ENCODE measurements around the gene PRPF19. TPM values are rescaled to one million over a fixed set of nuclear protein-coding genes. Genes with fewer than 3 reads are reported as not detected.

PRPF19 gene
- total and polyA plus RNA-seq, 2 of the 8 experiments (the other 6 are each of a cell fraction or from before 2014, with no cell fraction given): 107 to 141 TPM

DNA sequence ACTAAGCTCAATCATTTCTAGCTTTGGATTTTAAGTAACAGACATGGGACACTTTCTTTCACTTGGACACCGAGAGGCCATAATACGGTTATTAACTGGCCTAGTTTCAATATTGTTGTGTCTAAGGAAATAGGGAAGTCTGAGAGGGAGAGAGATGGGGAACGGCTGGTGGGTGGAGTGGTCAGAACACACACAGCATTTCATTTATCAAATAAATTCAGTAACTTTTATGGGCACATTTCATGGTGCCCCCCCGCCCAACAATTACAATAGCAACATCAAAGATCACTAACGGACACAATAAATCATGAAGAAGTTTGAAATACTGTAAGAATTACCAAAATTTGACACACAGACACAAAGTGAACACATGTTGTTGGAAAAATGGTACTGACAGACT, 10.7 kb downstream of the PRPF19 start:
- no peak overlapping the region for H3K18ac ChIP-seq (ENCODE audit: extremely low read depth, low read length)
- no peak overlapping the region for H2BK15ac ChIP-seq (ENCODE audit: low read length)
- H3K56ac ChIP-seq (replicated peaks; ENCODE audit: insufficient read length, low read depth, low read length): no peak overlapping the region
- H4K8ac ChIP-seq (ENCODE audit: extremely low read depth, insufficient read depth, low read length): no peak overlapping the region
- H3K4ac ChIP-seq (replicated peaks; ENCODE audit: insufficient read length, low read depth, low read length): no peak overlapping the region
- no peaks in the 10 kb centered on the region for H3K4me1 ChIP-seq (replicated peaks in 1 of 4; ENCODE audit: control insufficient read depth in 3 of 4, insufficient read depth in 4 of 4, low read length in 3 of 4)
- no peak overlapping the region for H3K4me3 ChIP-seq (ENCODE audit: extremely low read depth in 1 of 4, insufficient read depth in 2 of 4, low read depth in 3 of 4, low read length in 4 of 4)
- H3K4me2 ChIP-seq (ENCODE audit: insufficient read depth in 1 of 2, low read depth in 2 of 2, low read length in 2 of 2): no peak overlapping the region
- H2AFZ ChIP-seq (ENCODE audit: low read length): no peak overlapping the region
- H3K9ac ChIP-seq (replicated peaks in 1 of 4; ENCODE audit: extremely low read depth in 1 of 4, low read depth in 3 of 4, low read length in 3 of 4): no peak overlapping the region
- H3K23me2 ChIP-seq (ENCODE audit: low read depth, low read length): no peaks in the 10 kb centered on the region
- H3K14ac ChIP-seq (ENCODE audit: insufficient read length): no peak overlapping the region
- H2BK5ac ChIP-seq (ENCODE audit: low read depth, low read length): no peak overlapping the region
- no peak overlapping the region for H2BK20ac ChIP-seq (ENCODE audit: low read length)
- peaks cover 3 to 10% of the 10 kb centered on the region in 2 experiments for H4K20me1 ChIP-seq (replicated peaks in 1 of 2; ENCODE audit: control insufficient read depth in 1 of 2, insufficient read depth in 2 of 2, low read length in 2 of 2)
- H3K79me1 ChIP-seq (ENCODE audit: low read depth, low read length): peaks cover 3% of the 10 kb centered on the region; the same call in 1 of the 2 replicates
- H3K23ac ChIP-seq (ENCODE audit: insufficient read length): no peak overlapping the region
- no peaks in the 10 kb centered on the region for H3K9me3 ChIP-seq (ENCODE audit: insufficient read depth in 2 of 2, low read depth in 1 of 2, low read length in 1 of 2)
- ChIA-PET CTCF (ENCODE audit: partially characterized antibody) (interaction anchor here (0.9 to 23.0 kb wide), 5 partner anchors 7 to 132 kb away, joined by 3 to 522 read pairs (median 9); no protein-coding TSS in a partner anchor), POLR2A (ENCODE audit: partially characterized antibody) (interaction anchor here (1.0 to 1.5 kb wide), 2 partner anchors 18 to 64 kb away, joined by 3 to 5 read pairs; partner anchors contain the start of gene TMEM109)
- no peaks in the 10 kb centered on the region for H3K79me2 ChIP-seq (ENCODE audit: control insufficient read depth in 1 of 2, insufficient read depth in 2 of 2, low read length in 2 of 2)
- H3K27me3 ChIP-seq (replicated peaks in 1 of 4; ENCODE audit: control insufficient read depth in 3 of 4, extremely low read depth in 1 of 4, insufficient read depth in 3 of 4, low read length in 3 of 4): no peaks in the 10 kb centered on the region
- H3K27ac ChIP-seq (ENCODE audit: low read depth, low read length): no peak overlapping the region
- 90% methylated on average over 5 of the region's 5 CpGs; no CpG with 5 or more reads in 1 of the 2 experiments for WGBS, 2 experiments (ENCODE audit: extremely low coverage in 1 of 2, insufficient coverage in 1 of 2, insufficient read length in 1 of 2, insufficient replicate concordance in 2 of 2, low coverage in 1 of 2, low lambda C conversion rate in 2 of 2, missing lambda C conversion rate in 1 of 2)
- H4K5ac ChIP-seq (ENCODE audit: insufficient read length, low read depth, low read length): no peak overlapping the region
- no peak for DNase-seq (ENCODE audit: low read depth in 1 of 2, low spot score in 2 of 2)
- peaks cover 27 to 83% (median 65%) of the 10 kb centered on the region in 4 experiments for H3K36me3 ChIP-seq (ENCODE audit: control insufficient read depth in 2 of 4, insufficient read depth in 4 of 4, low read length in 3 of 4)
- no peak overlapping the region for H2BK120ac ChIP-seq (replicated peaks; ENCODE audit: low read depth, low read length)
- H2BK12ac ChIP-seq (ENCODE audit: low read depth, low read length): no peak overlapping the region
- no peak overlapping the region for H4K91ac ChIP-seq (replicated peaks; ENCODE audit: insufficient read length, low read length)
- H2AK5ac ChIP-seq (ENCODE audit: low read depth, low read length): no peak overlapping the region
- no peak for FAIRE-seq
- no peak for TF ChIP-seq TEAD4 (IDR thresholded peaks at IDR 0.05; ENCODE audit: low read depth, low read length)
- TF ChIP-seq HDAC2 (IDR thresholded peaks at IDR 0.05; ENCODE audit: borderline replicate concordance in 1 of 2, low read depth in 2 of 2, low read length in 2 of 2): no peak
- TF ChIP-seq SRF (IDR thresholded peaks at IDR 0.05; ENCODE audit: low read depth, low read length): no peak
- TF ChIP-seq HDAC6 (IDR thresholded peaks at IDR 0.05; ENCODE audit: low read depth, low read length): no peak
- no peak for TF ChIP-seq SP2 (IDR thresholded peaks at IDR 0.05; ENCODE audit: low read length)
- no peak for TF ChIP-seq CHD1 (IDR thresholded peaks at IDR 0.05; ENCODE audit: low read depth, low read length)
- no peak for TF ChIP-seq POLR2A (IDR thresholded peaks at IDR 0.05; ENCODE audit: control extremely low read depth in 1 of 2, low read depth in 2 of 2, low read length in 2 of 2)
- TF ChIP-seq SIN3A (conservative IDR thresholded peaks at IDR 0.05 in 1 of 2, IDR thresholded peaks at IDR 0.05 in 1 of 2; ENCODE audit: low read depth in 1 of 2, low read length in 2 of 2): no peak
- no peak for TF ChIP-seq SUZ12 (IDR thresholded peaks at IDR 0.05; ENCODE audit: low read length)
- no peak for TF ChIP-seq TBP (IDR thresholded peaks at IDR 0.05; ENCODE audit: low read depth, low read length)
- TF ChIP-seq PHF8 (conservative IDR thresholded peaks at IDR 0.05; ENCODE audit: low read depth, low read length): no peak
- TF ChIP-seq, protein P1, sequence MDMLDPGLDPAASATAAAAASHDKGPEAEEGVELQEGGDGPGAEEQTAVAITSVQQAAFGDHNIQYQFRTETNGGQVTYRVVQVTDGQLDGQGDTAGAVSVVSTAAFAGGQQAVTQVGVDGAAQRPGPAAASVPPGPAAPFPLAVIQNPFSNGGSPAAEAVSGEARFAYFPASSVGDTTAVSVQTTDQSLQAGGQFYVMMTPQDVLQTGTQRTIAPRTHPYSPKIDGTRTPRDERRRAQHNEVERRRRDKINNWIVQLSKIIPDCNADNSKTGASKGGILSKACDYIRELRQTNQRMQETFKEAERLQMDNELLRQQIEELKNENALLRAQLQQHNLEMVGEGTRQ (IDR thresholded peaks at IDR 0.05; ENCODE audit: low read length): no peak
- TF ChIP-seq MAFK (IDR thresholded peaks at IDR 0.05; ENCODE audit: low read depth, low read length): no peak
- no peak for TF ChIP-seq CREB1 (IDR thresholded peaks at IDR 0.05)
